ENCODE measurements around the gene CDC7.
"Not testable (repeated sequence)": the region's sequence is repeated elsewhere in the genome, so short reads cannot be mapped to it uniquely, and the experiment has no call there.

Gene CDC7

DNA sequence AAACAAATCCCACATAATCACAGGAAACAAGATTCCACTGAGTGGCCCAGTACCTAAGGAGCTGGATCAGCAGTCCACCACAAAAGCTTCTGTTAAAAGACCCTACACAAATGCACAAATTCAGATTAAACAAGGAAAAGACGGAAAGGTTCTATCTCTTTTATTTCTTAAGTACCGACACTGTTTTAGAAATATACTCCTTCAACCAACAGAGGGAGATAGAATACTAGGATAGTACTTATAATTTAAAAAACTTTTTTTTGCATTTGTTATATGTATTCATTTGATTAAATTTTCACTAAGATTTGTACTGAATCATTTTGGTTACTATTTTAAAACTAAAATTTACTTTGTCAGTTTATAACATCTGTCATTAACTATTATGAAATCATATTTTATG lies 12.5 kb downstream of the CDC7 start:
- peaks cover 42% of the 10 kb centered on the region for H3K36me3 ChIP-seq (replicated peaks; ENCODE audit: low read depth, low read length)
- H4K20me1 ChIP-seq (ENCODE audit: insufficient read depth, low read length), result no peaks in the 10 kb centered on the region
- H3K4me1 ChIP-seq (ENCODE audit: low read length), result no peaks in the 10 kb centered on the region
- H3K4me2 ChIP-seq (ENCODE audit: low read length), result no peak overlapping the region
- no peak overlapping the region for H3K4me3 ChIP-seq (ENCODE audit: low read length)
- no peaks in the 10 kb centered on the region for H3K27me3 ChIP-seq (ENCODE audit: low read depth, low read length)
- no peak overlapping the region for H2AFZ ChIP-seq (ENCODE audit: low read depth, low read length)
- H3K9me3 ChIP-seq (ENCODE audit: insufficient read depth, low read length), result no peaks in the 10 kb centered on the region
- no peak overlapping the region for H3K9ac ChIP-seq (ENCODE audit: low read length)
- H3K27ac ChIP-seq (ENCODE audit: low read length), result no peak overlapping the region
- H3K79me2 ChIP-seq (ENCODE audit: low read length), result no peaks in the 10 kb centered on the region
- TF ChIP-seq EZH2phosphoT487 (IDR thresholded peaks at IDR 0.05; ENCODE audit: low read depth) (no peak), CTCF (IDR thresholded peaks at IDR 0.05; ENCODE audit: low read depth, low read length) (no peak)

- H3K36me3 ChIP-seq (replicated peaks; ENCODE audit: low read depth, low read length), result peaks cover 42% of the 10 kb centered on the region
These were observed 13.1 kb downstream of the CDC7 start for GRCh38 chr1:91513706-91514105.

GRCh38 chr1:91515994-91516393 lies 15.3 kb downstream of the CDC7 start:
- Histone ChIP-seq H3K27ac (ENCODE audit: low read length) (no peak overlapping the region), H3K27me3 (ENCODE audit: low read depth, low read length) (no peaks in the 10 kb centered on the region), H3K9ac (ENCODE audit: low read length) (no peak overlapping the region), H3K9me3 (ENCODE audit: insufficient read depth, low read length) (no peaks in the 10 kb centered on the region), H3K4me3 (ENCODE audit: low read length) (no peak overlapping the region), H3K36me3 (replicated peaks; ENCODE audit: low read depth, low read length) (peaks cover 35% of the 10 kb centered on the region), H3K79me2 (ENCODE audit: low read length) (no peaks in the 10 kb centered on the region), H3K4me1 (ENCODE audit: low read length) (no peaks in the 10 kb centered on the region), H3K4me2 (ENCODE audit: low read length) (no peak overlapping the region), H2AFZ (ENCODE audit: low read depth, low read length) (no peak overlapping the region), H4K20me1 (ENCODE audit: insufficient read depth, low read length) (no peaks in the 10 kb centered on the region)
- no peak for TF ChIP-seq EZH2phosphoT487 (IDR thresholded peaks at IDR 0.05; ENCODE audit: low read depth)
- no peak for TF ChIP-seq CTCF (IDR thresholded peaks at IDR 0.05; ENCODE audit: low read depth, low read length)

More at GRCh38 chr1:91513706-91514105, 13.1 kb downstream of the CDC7 start:
- H3K9ac ChIP-seq (ENCODE audit: low read length), result no peak overlapping the region
- no peak overlapping the region for H3K4me2 ChIP-seq (ENCODE audit: low read length)
- TF ChIP-seq EZH2phosphoT487 (IDR thresholded peaks at IDR 0.05; ENCODE audit: low read depth), result no peak
- TF ChIP-seq CTCF (IDR thresholded peaks at IDR 0.05; ENCODE audit: low read depth, low read length), result no peak
- H3K27ac ChIP-seq (ENCODE audit: low read length), result no peak overlapping the region
- H3K27me3 ChIP-seq (ENCODE audit: low read depth, low read length), result no peaks in the 10 kb centered on the region
- no peaks in the 10 kb centered on the region for H3K79me2 ChIP-seq (ENCODE audit: low read length)
- H2AFZ ChIP-seq (ENCODE audit: low read depth, low read length), result no peak overlapping the region
- no peaks in the 10 kb centered on the region for H3K9me3 ChIP-seq (ENCODE audit: insufficient read depth, low read length)
- H3K4me1 ChIP-seq (ENCODE audit: low read length), result no peaks in the 10 kb centered on the region
- H4K20me1 ChIP-seq (ENCODE audit: insufficient read depth, low read length), result no peaks in the 10 kb centered on the region
- H3K4me3 ChIP-seq (ENCODE audit: low read length), result no peak overlapping the region

GRCh38 chr1:91516605-91517004 lies 16.0 kb downstream of the CDC7 start:
- H3K9ac ChIP-seq (ENCODE audit: low read length); H3K9me3 ChIP-seq (ENCODE audit: insufficient read depth, low read length); H3K4me2 ChIP-seq (ENCODE audit: low read length); H3K27me3 ChIP-seq (ENCODE audit: low read depth, low read length); H3K4me3 ChIP-seq (ENCODE audit: low read length); H3K4me1 ChIP-seq (ENCODE audit: low read length); H2AFZ ChIP-seq (ENCODE audit: low read depth, low read length); H3K27ac ChIP-seq (ENCODE audit: low read length); H3K79me2 ChIP-seq (ENCODE audit: low read length); H4K20me1 ChIP-seq (ENCODE audit: insufficient read depth, low read length): not testable (repeated sequence)
- H3K36me3 ChIP-seq (replicated peaks; ENCODE audit: low read depth, low read length), result peaks cover 32% of the 10 kb centered on the region

DNA sequence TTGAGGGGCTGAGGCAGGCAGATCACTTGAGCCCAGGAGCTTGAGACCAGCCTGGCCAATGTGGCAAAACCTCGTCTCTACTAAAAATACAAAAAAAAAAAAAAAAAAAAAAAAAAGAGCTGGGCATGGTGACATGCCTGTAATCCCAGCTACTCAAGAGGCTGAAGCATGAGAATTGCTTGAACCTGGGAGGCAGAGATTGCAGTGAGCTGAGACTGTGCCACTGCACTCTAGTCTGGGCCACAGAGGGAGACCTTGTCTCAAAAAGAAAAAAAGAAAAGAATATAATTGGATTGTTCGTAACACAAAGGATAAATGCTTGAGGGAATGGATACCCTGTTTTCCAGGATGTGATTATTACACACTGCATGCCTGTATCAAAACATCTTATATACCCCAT lies 18.5 kb downstream of the CDC7 start:
- not testable (repeated sequence) for H3K27ac ChIP-seq (ENCODE audit: low read length); H2AFZ ChIP-seq (ENCODE audit: low read depth, low read length); H3K9me3 ChIP-seq (ENCODE audit: insufficient read depth, low read length); H3K4me1 ChIP-seq (ENCODE audit: low read length); H3K4me3 ChIP-seq (ENCODE audit: low read length); H3K4me2 ChIP-seq (ENCODE audit: low read length); H3K79me2 ChIP-seq (ENCODE audit: low read length); H3K9ac ChIP-seq (ENCODE audit: low read length); H4K20me1 ChIP-seq (ENCODE audit: insufficient read depth, low read length); H3K27me3 ChIP-seq (ENCODE audit: low read depth, low read length)
- peaks cover 22% of the 10 kb centered on the region for H3K36me3 ChIP-seq (replicated peaks; ENCODE audit: low read depth, low read length)
